OCI-LY1 (cell line): ENCODE results near the gene PHRF1.

Experiments
- H2AFZ ChIP-seq: fragments of 200-600 bp; sonication (generic), shearing (Covaris generic); 2 replicates; pipeline ENCODE4 v1.6.0; 2014; ENCODE audit warnings: antibody characterized with exemption, mild to moderate bottlenecking, low read length
- H3F3A ChIP-seq: fragments of 200-600 bp; sonication (generic), shearing (Covaris generic); 2 replicates; pipeline ENCODE4 v1.6.0; 2014; ENCODE audit warnings: mild to moderate bottlenecking, antibody characterized with exemption, low read length, moderate library complexity; ENCODE audit not compliant: insufficient read depth
- H3K27ac ChIP-seq: fragments of 200-600 bp; sonication (generic); 2 replicates; pipeline ENCODE4 v1.5.1; 2014; ENCODE audit warnings: low read length, mixed run types, mild to moderate bottlenecking, low read depth; ENCODE audit not compliant: poor library complexity, severe bottlenecking
- H3K27me3 ChIP-seq: fragments of 200-600 bp; sonication (generic); 2 replicates; pipeline ENCODE4 v1.6.0; 2014; ENCODE audit warnings: antibody characterized with exemption, mild to moderate bottlenecking, low read length, moderate library complexity; ENCODE audit not compliant: insufficient read depth
- H3K36me3 ChIP-seq: fragments of 200-600 bp; sonication (generic); 2 replicates; pipeline ENCODE4 v1.6.1; 2014; ENCODE audit warnings: mild to moderate bottlenecking, antibody characterized with exemption, low read length, moderate library complexity, mixed read lengths; ENCODE audit not compliant: insufficient read depth
- H3K4me1 ChIP-seq: fragments of 200-600 bp; sonication (generic); 2 replicates; pipeline ENCODE4 v1.5.1; 2014; ENCODE audit warnings: mild to moderate bottlenecking, low read length, moderate library complexity; ENCODE audit not compliant: insufficient read depth, severe bottlenecking
- H3K4me2 ChIP-seq: fragments of 200-600 bp; sonication (generic), shearing (Covaris generic); 2 replicates; pipeline ENCODE4 v1.6.1; 2014; ENCODE audit warnings: low read length
- H3K4me3 ChIP-seq: fragments of 200-600 bp; sonication (generic); 2 replicates; pipeline ENCODE4 v1.5.1; 2014; ENCODE audit warnings: low read length, low read depth, mild to moderate bottlenecking, mixed read lengths; ENCODE audit not compliant: poor library complexity, severe bottlenecking
- H3K79me2 ChIP-seq: fragments of 200-600 bp; shearing (Covaris generic); 2 replicates; pipeline ENCODE4 v1.6.1; 2016; ENCODE audit warnings: mixed run types, low read length, mixed read lengths; ENCODE audit not compliant: insufficient read depth
- H3K9ac ChIP-seq: fragments of 200-600 bp; sonication (generic), shearing (Covaris generic); 2 replicates; pipeline ENCODE4 v1.6.1; 2014; ENCODE audit warnings: mild to moderate bottlenecking, low read length, mixed read lengths
- H3K9me2 ChIP-seq: fragments of 200-600 bp; sonication (generic), shearing (Covaris generic); 2 replicates; pipeline ENCODE4 v1.6.1; 2014; ENCODE audit warnings: low read depth, mild to moderate bottlenecking, low read length, mixed read lengths
- H3K9me3 ChIP-seq: fragments of 200-600 bp; shearing (Covaris generic); 2 replicates; pipeline ENCODE4 v1.6.1; 2014; ENCODE audit warnings: low read length, mixed read lengths
- H4K20me1 ChIP-seq: fragments of 200-600 bp; sonication (generic), shearing (Covaris generic); 2 replicates; pipeline ENCODE4 v1.6.0; 2016; ENCODE audit warnings: mild to moderate bottlenecking, low read length; ENCODE audit not compliant: insufficient read depth
- EZH2 ChIP-seq: fragments of 200-600 bp; sonication (generic), shearing (Covaris generic); IDR thresholded peaks from 2 replicates; pipeline ENCODE4 v1.8.0; 2017; ENCODE audit warnings: borderline replicate concordance, mixed run types, mild to moderate bottlenecking, antibody characterized with exemption, low read length, moderate library complexity, mixed read lengths
- TF ChIP-seq, protein P1 (sequence below): fragments of 200-600 bp; sonication (generic), shearing (Covaris generic); IDR thresholded peaks from 2 replicates; pipeline ENCODE4 v1.5.1; 2017; ENCODE audit warnings: mild to moderate bottlenecking, antibody characterized with exemption, low read length, moderate library complexity, mixed read lengths

PHRF1 gene

DNA sequence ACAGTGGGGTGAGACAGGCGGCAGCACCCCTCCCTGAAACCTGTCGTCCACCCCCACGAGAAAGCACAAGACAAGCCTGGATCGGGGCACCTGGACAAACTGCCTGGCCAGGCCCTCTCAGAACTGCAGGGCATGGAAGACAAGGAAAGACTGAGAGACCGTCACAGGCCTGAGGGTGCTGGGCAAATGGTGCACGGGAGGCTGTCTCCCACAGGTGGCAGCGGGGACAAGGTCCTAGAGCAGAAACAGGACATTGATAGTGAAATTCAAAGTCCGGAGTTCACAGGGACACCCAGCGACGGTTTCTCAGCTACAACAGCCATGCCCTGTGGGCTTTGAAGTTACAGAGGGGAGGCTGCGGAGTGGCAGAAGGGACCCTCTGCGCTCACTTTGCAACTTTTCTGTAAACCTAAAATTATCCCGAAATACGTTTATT is 81.4 kb downstream of the PHRF1 start:
- no peak for TF ChIP-seq EZH2
- TF ChIP-seq, protein P1, sequence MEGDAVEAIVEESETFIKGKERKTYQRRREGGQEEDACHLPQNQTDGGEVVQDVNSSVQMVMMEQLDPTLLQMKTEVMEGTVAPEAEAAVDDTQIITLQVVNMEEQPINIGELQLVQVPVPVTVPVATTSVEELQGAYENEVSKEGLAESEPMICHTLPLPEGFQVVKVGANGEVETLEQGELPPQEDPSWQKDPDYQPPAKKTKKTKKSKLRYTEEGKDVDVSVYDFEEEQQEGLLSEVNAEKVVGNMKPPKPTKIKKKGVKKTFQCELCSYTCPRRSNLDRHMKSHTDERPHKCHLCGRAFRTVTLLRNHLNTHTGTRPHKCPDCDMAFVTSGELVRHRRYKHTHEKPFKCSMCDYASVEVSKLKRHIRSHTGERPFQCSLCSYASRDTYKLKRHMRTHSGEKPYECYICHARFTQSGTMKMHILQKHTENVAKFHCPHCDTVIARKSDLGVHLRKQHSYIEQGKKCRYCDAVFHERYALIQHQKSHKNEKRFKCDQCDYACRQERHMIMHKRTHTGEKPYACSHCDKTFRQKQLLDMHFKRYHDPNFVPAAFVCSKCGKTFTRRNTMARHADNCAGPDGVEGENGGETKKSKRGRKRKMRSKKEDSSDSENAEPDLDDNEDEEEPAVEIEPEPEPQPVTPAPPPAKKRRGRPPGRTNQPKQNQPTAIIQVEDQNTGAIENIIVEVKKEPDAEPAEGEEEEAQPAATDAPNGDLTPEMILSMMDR = no peak
- no peak overlapping the region for H2AFZ ChIP-seq
- H3K9me3 ChIP-seq = no peaks in the 10 kb centered on the region
- no peaks in the 10 kb centered on the region for H3K27me3 ChIP-seq
- H3K9me2 ChIP-seq = no peaks in the 10 kb centered on the region
- H3K4me2 ChIP-seq = no peak overlapping the region
- H3K36me3 ChIP-seq = peaks cover 16% of the 10 kb centered on the region; the same call in 1 of the 2 replicates
- no peaks in the 10 kb centered on the region for H3F3A ChIP-seq
- no peaks in the 10 kb centered on the region for H3K79me2 ChIP-seq
- no peak overlapping the region for H3K4me3 ChIP-seq
- H3K27ac ChIP-seq = no peak overlapping the region
- H4K20me1 ChIP-seq = no peaks in the 10 kb centered on the region
- H3K4me1 ChIP-seq = peaks cover 13% of the 10 kb centered on the region
- no peak overlapping the region for H3K9ac ChIP-seq

DNA sequence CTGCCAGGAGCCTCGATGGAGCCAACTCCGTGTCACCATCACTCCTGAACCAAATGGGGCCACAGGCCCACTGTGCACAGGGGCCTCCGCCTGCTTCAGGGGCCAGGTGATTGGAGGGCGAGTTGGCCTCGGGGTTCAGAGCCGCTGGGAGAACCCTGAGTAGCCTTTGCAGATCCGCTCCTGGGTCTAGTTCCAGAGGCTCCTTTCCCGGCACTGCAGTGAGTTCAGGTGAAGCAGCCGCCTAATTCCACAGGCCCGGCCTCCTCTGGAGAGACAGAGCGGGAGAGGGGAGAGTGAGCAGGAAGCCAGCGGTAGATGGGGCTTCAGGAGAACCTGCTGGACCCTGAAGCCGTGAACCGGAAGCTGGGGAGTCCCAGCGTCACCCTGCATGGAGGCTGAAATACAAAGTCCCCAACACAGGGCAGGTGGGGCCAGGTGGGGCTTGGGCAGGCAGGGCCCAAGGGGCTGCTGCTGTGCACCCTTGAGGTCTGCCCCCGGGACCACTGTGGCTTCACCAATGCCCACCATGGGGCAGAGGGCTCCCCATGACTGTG is 83.3 kb downstream of the PHRF1 start:
- Histone ChIP-seq H3K9ac (no peak overlapping the region), H3K79me2 (no peaks in the 10 kb centered on the region), H3K4me2 (peak overlapping the region; percentile 25; the same call in 1 of the 2 replicates), H2AFZ (no peak overlapping the region), H4K20me1 (no peaks in the 10 kb centered on the region), H3K9me3 (no peaks in the 10 kb centered on the region), H3K4me3 (no peak overlapping the region), H3K36me3 (peaks cover 9% of the 10 kb centered on the region; the same call in 1 of the 2 replicates), H3F3A (no peaks in the 10 kb centered on the region), H3K27me3 (no peaks in the 10 kb centered on the region), H3K27ac (no peak overlapping the region), H3K4me1 (peaks cover 13% of the 10 kb centered on the region), H3K9me2 (no peaks in the 10 kb centered on the region)
- TF ChIP-seq EZH2 = no peak
- TF ChIP-seq, protein P1 = no peak

DNA sequence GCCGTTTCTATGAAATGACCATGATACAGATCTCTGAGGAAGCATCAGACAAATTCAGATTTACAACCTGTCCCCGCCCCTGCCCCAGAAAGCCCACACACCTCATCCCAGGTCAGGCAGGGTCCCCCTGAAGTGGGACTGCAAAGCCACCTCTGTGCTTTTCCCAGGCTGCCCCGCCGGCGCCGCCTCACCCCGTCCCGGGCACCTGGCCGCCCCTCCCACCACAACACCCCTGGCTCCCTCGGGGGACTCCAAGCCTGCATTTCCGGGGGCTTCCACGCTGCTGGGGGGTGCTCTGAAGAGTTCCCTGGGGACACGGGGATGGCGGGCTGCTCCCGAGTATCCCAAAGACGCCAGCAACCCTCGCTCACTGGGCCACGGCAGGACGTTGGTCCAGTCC is 84.0 kb downstream of the PHRF1 start:
- Histone ChIP-seq H3K4me2 (no peak overlapping the region), H3F3A (no peaks in the 10 kb centered on the region), H3K9me3 (no peaks in the 10 kb centered on the region), H3K4me3 (no peak overlapping the region), H3K9ac (no peak overlapping the region), H3K9me2 (no peaks in the 10 kb centered on the region), H3K4me1 (peaks cover 13% of the 10 kb centered on the region), H3K36me3 (peaks cover 9% of the 10 kb centered on the region; the same call in 1 of the 2 replicates), H2AFZ (no peak overlapping the region), H3K79me2 (no peaks in the 10 kb centered on the region), H4K20me1 (no peaks in the 10 kb centered on the region), H3K27me3 (no peaks in the 10 kb centered on the region), H3K27ac (no peak overlapping the region)
- TF ChIP-seq EZH2 = no peak
- TF ChIP-seq, protein P1 = no peak
